ENCODE data around the gene SLC16A6. TPM values are rescaled to one million over a fixed set of nuclear protein-coding genes. Genes with fewer than 3 reads are reported as not detected.
"Not testable (repeated sequence)": the region's sequence is repeated elsewhere in the genome, so short reads cannot be mapped to it uniquely, and the experiment has no call there.

SLC16A6 gene
- total RNA-seq, 1 experiment from 2014 or later = not detected

DNA sequence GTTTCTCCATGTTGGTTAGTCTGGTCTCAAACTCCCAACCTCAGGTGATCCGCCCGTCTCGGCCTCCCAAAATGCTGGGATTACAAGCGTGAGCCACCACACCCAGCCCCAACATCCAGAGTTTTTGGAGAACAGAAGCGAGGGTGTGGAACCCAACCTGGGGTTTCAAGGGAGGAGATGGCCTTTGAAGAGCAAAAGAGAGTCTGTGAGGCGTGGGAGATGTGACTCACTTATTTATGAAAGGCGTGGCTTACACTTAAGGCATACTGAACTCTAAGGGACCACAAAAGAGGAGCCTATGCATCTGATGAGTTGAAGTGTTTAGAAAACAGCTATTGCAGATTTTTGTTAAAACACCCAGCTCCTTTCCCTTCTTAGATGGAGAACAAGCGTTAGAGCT, 19.2 kb upstream of the SLC16A6 start:
- DNase-seq (ENCODE audit: low spot score) = no peak

DNA sequence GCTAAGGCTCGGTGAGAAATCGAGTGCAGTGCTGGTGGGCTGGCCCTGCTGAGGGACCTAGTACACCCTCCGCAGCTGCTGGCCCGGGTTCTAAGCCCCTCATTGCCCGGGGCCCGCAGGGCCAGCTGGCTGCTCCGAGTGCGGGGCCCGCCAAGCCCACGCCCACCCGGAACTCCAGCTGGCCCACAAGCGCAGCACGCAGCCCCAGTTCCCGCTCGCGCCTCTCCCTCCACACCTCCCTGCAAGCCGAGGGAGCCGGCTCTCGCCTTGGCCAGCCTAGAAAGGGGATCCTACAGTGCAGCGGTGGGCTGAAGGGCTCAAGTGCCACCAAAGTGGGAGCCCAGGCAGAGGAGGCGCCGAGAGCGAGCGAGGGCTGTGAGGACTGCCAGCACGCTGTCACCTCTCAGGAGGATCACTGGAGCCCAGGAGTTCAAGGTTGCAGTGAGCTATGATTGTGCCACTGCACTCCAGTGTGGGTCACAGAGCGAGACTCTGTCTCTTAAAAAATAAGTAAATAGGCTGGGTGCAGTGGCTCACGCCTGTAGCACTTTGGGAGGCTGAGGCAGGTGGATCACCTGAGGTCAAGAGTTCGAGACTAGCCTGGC, 18.2 kb upstream of the SLC16A6 start:
- not testable (repeated sequence) for DNase-seq (ENCODE audit: low spot score)

- DNase-seq (ENCODE audit: low spot score) = not testable (repeated sequence)
Measured at GRCh38 chr17:68308486-68308885, 17.6 kb upstream of the SLC16A6 start.

DNA sequence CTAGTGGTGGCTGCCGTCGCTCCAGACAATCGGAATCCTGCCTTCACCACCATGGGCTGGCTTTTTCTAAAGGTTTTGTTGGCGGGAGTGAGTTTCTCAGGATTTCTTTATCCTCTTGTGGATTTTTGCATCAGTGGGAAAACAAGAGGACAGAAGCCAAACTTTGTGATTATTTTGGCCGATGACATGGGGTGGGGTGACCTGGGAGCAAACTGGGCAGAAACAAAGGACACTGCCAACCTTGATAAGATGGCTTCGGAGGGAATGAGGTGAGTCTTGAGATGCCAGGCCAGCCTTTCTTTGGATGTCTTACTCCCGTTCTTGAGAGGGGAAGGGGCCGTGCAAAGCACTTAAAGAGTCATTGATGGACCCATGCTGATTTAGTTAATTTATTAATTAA, 16.5 kb upstream of the SLC16A6 start:
- DNase-seq (ENCODE audit: low spot score) = no peak

DNA sequence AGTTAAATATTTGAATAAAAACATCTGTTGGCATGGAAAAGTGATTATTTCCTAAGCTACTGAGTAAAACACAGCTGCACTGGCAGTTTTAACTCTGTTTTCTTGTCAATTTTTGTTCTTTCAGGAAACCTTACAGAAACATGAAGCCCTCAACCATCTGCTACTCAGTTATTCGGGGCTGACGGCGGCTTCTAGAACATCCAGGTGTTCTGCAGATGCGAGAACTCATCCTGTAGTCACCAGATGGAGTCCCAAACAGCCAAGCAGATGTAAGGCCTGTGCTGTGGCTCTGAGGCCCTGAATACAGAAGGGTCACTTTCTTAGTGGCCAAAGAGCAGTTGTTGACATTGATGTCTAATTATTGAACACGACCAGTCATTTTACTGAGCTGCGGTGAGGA, 15.9 kb upstream of the SLC16A6 start:
- no peak for DNase-seq (ENCODE audit: low spot score)

GRCh38 chr17:68305142-68305541, 14.2 kb upstream of the SLC16A6 start:
- no peak for DNase-seq (ENCODE audit: low spot score)

GRCh38 chr17:68304706-68305105, 13.8 kb upstream of the SLC16A6 start:
- no peak for DNase-seq (ENCODE audit: low spot score)

DNA sequence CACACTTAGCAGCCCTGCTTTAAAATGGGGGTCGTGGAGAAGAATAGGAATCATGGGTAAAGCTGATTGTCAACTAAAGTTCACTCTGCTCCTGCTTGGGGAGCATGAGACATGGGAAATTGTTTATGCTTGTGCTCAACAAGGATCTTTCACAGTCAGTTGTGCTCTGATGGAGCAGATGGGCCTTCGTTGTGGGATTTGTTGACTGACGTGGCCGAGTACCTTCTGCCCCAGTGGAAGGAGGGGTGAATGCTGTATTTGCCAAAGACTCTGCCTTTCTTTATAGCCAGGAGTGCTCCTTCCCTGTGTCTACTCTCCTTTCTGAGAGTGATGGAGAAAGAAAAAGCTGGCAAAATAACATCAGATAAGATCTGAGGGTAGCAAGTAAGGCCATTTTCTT, 11.7 kb upstream of the SLC16A6 start:
- DNase-seq (ENCODE audit: low spot score) = no peak

- no peak for DNase-seq (ENCODE audit: low spot score)
Measured at GRCh38 chr17:68302066-68302564, 11.2 kb upstream of the SLC16A6 start.

GRCh38 chr17:68301438-68301959, 10.6 kb upstream of the SLC16A6 start:
- DNase-seq (ENCODE audit: low spot score) = no peak

GRCh38 chr17:68299817-68300216, 8.9 kb upstream of the SLC16A6 start:
- no peak for DNase-seq (ENCODE audit: low spot score)

GRCh38 chr17:68298601-68299000, 7.7 kb upstream of the SLC16A6 start:
- DNase-seq (ENCODE audit: low spot score) = no peak

DNA sequence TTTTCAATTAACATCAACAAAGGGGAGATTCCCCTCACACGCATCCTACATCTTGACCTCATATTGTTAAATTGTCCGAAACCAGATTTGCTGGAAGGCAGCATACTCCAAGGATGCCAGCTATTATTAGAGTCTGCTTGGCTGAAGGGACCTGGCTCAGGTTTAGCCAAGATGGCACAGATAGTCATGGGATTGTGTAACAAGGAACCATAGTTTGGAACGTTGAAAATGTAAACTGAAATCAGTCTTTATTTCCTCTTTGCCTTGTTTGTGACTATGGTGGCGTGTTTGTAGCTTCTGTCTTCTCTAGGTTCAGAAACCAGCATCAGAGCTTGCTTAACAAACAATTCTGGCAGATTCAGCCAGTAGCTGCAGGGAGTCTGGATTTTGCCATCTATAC, 6.3 kb upstream of the SLC16A6 start:
- DNase-seq (ENCODE audit: low spot score) = no peak

DNA sequence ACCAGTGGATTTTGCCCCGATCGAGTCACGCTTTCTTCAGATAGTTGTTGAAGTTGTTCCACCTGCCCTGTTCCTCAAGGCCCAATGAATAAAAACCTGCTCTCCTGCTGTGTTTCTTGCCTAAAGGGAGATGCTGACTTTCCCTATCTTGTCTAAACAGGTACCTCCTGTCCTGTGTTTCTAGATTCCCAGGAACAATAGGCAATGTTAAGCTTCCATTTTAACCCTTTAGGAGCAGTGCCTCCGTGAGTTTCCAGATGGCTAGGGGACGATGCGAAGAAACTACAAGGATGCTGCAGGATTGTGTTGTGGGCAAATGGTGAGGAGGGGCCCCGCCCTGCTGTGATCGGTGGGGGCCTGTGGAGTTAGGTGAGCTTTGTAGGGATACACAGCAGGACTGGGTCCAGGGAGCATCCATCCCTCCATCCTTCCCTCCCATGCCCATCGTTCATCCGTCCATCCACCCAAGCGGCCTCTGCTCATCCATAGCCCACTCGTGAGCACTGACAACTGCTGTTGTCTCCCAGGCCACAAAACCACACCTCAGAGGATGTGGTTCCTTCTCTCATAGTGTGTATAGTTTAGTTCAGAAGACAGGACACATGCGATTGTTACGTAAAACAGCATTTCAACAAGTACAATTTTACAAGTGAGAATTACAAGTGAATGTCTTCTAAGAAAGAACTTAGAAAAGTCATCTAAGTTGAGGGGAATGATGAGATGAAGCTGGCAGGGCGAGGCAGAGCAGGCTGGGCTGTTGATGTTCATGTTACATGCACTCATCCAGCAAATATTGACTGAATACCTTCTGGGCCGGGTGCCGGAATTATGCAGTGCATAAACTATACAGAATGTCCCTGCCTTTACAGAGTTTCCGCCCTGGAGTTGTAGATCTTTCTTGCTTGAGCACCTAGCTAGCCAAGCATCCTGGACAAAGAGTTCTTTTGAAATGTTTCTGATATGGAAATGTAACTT, 5.6 kb upstream of the SLC16A6 start:
- no peak for DNase-seq (ENCODE audit: low spot score)

DNA sequence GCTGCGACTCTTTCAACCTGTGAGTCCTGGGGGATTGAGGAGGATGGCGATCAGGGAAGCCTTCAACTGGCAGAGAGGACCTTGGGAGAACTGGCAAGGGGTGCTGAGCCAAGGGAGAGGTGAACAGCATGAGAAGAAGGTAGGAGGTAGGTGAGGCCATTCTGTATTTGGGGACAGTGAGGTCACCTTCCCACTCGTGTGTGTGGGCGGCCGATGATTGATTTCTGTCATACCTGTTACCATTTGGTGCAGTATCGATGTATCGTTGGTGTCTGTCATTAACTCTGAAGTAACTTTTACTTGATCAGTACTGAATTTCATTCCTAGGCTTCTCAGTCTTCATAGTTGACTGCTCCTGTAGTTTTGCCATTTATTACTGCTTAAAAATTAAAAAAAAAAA, 4.2 kb upstream of the SLC16A6 start:
- no peak for DNase-seq (ENCODE audit: low spot score)

GRCh38 chr17:68294617-68295016, 3.7 kb upstream of the SLC16A6 start:
- no peak for DNase-seq (ENCODE audit: low spot score)

- DNase-seq (ENCODE audit: low spot score) = no peak
Measured at GRCh38 chr17:68294196-68294555, 3.2 kb upstream of the SLC16A6 start.

- no peak for DNase-seq (ENCODE audit: low spot score)
Measured at GRCh38 chr17:68293490-68294195, 2.7 kb upstream of the SLC16A6 start.

- DNase-seq (ENCODE audit: low spot score) = no peak
Measured at GRCh38 chr17:68292689-68293040, 1.7 kb upstream of the SLC16A6 start.

GRCh38 chr17:68291836-68292688, 1.1 kb upstream of the SLC16A6 start:
- peak; percentile 71 for DNase-seq (ENCODE audit: low spot score)

Data from HT-29 (cell line).